ENCODE measurements around the gene CEP112.

The CEP112 gene

GRCh38 chr17:65936013-65936412 is 255.9 kb downstream of the CEP112 start:
- Histone ChIP-seq H3K27me3 (ENCODE audit: low read length) (0 out of 2 replicates have a peak, but pooled peaks cover 3% of the 10 kb centered on the region), H3K9me2 (replicated peaks; ENCODE audit: insufficient read depth, low read length) (no peaks in the 10 kb centered on the region), H3K9ac (ENCODE audit: low read length) (no peak overlapping the region), H3K79me2 (ENCODE audit: insufficient read depth, low read length) (no peaks in the 10 kb centered on the region), H3K27ac (ENCODE audit: low read depth, low read length) (no peak overlapping the region), H3K4me3 (ENCODE audit: insufficient read depth, low read length, poor library complexity, severe bottlenecking) (no peak overlapping the region), H3K36me3 (ENCODE audit: low read length) (no peaks in the 10 kb centered on the region), H3F3A (ENCODE audit: insufficient read depth) (no peaks in the 10 kb centered on the region), H3K4me2 (ENCODE audit: low read depth, low read length, poor library complexity, severe bottlenecking) (no peak overlapping the region), H4K20me1 (ENCODE audit: low read depth, low read length) (no peaks in the 10 kb centered on the region), H3K9me3 (ENCODE audit: insufficient read depth, low read length) (no peaks in the 10 kb centered on the region), H2AFZ (ENCODE audit: low read depth, low read length, severe bottlenecking) (no peak overlapping the region)
- TF ChIP-seq, protein P1, sequence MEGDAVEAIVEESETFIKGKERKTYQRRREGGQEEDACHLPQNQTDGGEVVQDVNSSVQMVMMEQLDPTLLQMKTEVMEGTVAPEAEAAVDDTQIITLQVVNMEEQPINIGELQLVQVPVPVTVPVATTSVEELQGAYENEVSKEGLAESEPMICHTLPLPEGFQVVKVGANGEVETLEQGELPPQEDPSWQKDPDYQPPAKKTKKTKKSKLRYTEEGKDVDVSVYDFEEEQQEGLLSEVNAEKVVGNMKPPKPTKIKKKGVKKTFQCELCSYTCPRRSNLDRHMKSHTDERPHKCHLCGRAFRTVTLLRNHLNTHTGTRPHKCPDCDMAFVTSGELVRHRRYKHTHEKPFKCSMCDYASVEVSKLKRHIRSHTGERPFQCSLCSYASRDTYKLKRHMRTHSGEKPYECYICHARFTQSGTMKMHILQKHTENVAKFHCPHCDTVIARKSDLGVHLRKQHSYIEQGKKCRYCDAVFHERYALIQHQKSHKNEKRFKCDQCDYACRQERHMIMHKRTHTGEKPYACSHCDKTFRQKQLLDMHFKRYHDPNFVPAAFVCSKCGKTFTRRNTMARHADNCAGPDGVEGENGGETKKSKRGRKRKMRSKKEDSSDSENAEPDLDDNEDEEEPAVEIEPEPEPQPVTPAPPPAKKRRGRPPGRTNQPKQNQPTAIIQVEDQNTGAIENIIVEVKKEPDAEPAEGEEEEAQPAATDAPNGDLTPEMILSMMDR (IDR thresholded peaks at IDR 0.05; ENCODE audit: insufficient read depth, low read length, poor library complexity, severe bottlenecking) = no peak
- TF ChIP-seq EZH2phosphoT487 (conservative IDR thresholded peaks at IDR 0.05; ENCODE audit: low read length) = no peak

DNA sequence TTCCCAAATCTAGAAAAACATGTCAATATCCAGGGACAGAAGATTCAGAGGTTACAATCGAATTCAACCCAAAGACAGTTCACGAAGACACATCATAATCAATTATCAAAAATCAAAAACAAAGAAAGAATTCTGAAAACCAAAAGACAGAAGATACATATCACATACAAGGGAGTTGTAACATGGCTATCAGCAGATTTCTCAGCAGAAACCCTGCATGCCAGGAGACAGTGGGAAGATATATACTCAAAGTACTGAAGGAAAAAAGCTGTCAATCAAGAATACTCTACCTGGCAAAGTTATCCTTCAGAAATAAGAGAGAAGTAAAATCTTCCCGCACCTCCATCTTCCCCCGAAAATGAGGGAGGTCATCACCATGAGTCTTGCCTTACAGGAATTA is 258.6 kb downstream of the CEP112 start:
- Histone ChIP-seq H3K9me2 (replicated peaks; ENCODE audit: insufficient read depth, low read length) (no peaks in the 10 kb centered on the region), H3K36me3 (ENCODE audit: low read length) (no peaks in the 10 kb centered on the region), H3K4me2 (ENCODE audit: low read depth, low read length, poor library complexity, severe bottlenecking) (no peak overlapping the region), H3F3A (ENCODE audit: insufficient read depth) (no peaks in the 10 kb centered on the region), H3K4me3 (ENCODE audit: insufficient read depth, low read length, poor library complexity, severe bottlenecking) (no peak overlapping the region), H2AFZ (ENCODE audit: low read depth, low read length, severe bottlenecking) (no peak overlapping the region), H3K9ac (ENCODE audit: low read length) (no peak overlapping the region), H3K27ac (ENCODE audit: low read depth, low read length) (no peak overlapping the region), H4K20me1 (ENCODE audit: low read depth, low read length) (no peaks in the 10 kb centered on the region), H3K27me3 (ENCODE audit: low read length) (0 out of 2 replicates have a peak, but pooled peaks cover 3% of the 10 kb centered on the region), H3K79me2 (ENCODE audit: insufficient read depth, low read length) (no peaks in the 10 kb centered on the region), H3K9me3 (ENCODE audit: insufficient read depth, low read length) (no peaks in the 10 kb centered on the region)
- no peak for TF ChIP-seq EZH2phosphoT487 (conservative IDR thresholded peaks at IDR 0.05; ENCODE audit: low read length)
- TF ChIP-seq, protein P1 (IDR thresholded peaks at IDR 0.05; ENCODE audit: insufficient read depth, low read length, poor library complexity, severe bottlenecking) = no peak

DNA sequence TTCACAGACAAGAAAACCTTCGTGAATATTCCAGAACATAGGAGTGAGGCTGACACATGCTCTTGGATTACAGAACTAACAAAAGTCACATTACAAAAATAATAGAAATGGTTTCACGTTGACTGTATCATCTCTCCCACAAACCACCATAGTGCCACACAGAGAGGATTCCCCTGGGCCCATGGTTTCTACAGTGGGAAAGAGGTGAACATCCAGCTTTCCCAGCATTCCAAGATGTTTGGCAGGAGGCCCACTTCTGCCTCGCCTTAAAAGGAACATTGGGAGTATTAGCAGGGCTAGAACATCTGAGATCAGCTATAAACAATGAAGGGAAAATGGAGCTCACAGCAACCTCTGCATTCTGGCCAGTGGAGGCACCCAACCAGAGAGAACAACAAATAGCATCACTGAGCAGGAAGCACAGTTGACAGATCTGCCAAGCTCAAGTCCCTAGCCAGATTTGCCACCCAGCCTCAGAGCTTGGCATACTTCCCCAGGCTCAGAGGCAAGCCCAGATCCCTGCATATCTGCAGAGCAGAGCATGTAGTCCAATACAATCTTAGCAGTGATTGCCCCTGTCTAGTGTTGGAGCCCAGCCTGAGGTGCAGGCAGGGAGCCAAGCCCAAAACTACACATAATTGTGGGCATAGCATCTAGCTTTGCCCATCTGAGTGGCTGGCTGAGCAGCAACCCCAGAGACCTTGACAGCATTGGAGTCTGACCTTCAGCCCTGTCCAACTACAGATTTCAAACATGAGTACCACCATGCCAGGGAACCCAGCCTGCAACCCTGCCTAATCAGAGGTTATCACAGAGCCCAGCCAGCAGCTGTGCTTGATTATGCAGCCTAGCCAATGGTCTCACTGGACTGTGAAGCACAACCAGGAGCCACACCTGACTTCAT is 260.4 kb downstream of the CEP112 start:
- Histone ChIP-seq H3K27me3 (ENCODE audit: low read length) (0 out of 2 replicates have a peak, but pooled peaks cover 3% of the 10 kb centered on the region), H2AFZ (ENCODE audit: low read depth, low read length, severe bottlenecking) (no peak overlapping the region), H3K9me3 (ENCODE audit: insufficient read depth, low read length) (no peaks in the 10 kb centered on the region), H3F3A (ENCODE audit: insufficient read depth) (no peaks in the 10 kb centered on the region), H3K27ac (ENCODE audit: low read depth, low read length) (no peak overlapping the region), H3K9ac (ENCODE audit: low read length) (no peak overlapping the region), H3K4me3 (ENCODE audit: insufficient read depth, low read length, poor library complexity, severe bottlenecking) (no peak overlapping the region), H3K4me2 (ENCODE audit: low read depth, low read length, poor library complexity, severe bottlenecking) (no peak overlapping the region), H3K36me3 (ENCODE audit: low read length) (no peaks in the 10 kb centered on the region), H3K9me2 (replicated peaks; ENCODE audit: insufficient read depth, low read length) (no peaks in the 10 kb centered on the region), H4K20me1 (ENCODE audit: low read depth, low read length) (no peaks in the 10 kb centered on the region), H3K79me2 (ENCODE audit: insufficient read depth, low read length) (no peaks in the 10 kb centered on the region)
- TF ChIP-seq, protein P1 (IDR thresholded peaks at IDR 0.05; ENCODE audit: insufficient read depth, low read length, poor library complexity, severe bottlenecking) = no peak
- no peak for TF ChIP-seq EZH2phosphoT487 (conservative IDR thresholded peaks at IDR 0.05; ENCODE audit: low read length)

Measured in SU-DHL-6 (cell line).